HUES64 (cell line): Measurements from ENCODE around the gene ADAM30.
"Not testable (repeated sequence)": the region's sequence is repeated elsewhere in the genome, so short reads cannot be mapped to it uniquely, and the experiment has no call there.

Source experiments
- H3K27ac ChIP-seq: 2 replicates; pipeline ENCODE4 v1.7.0; 2013; ENCODE audit warnings: low read depth, low read length, inconsistent platforms
- H3K27me3 ChIP-seq: 2 replicates; pipeline ENCODE4 v1.6.1; 2013; ENCODE audit warnings: mild to moderate bottlenecking, low read length; ENCODE audit not compliant: insufficient read depth
- H3K36me3 ChIP-seq: 2 replicates; pipeline ENCODE4 v1.6.1; 2013; ENCODE audit warnings: mild to moderate bottlenecking, low read length; ENCODE audit not compliant: insufficient read depth
- H3K4me1 ChIP-seq: 2 replicates; pipeline ENCODE4 v1.6.1; 2013; ENCODE audit warnings: mild to moderate bottlenecking, low read length, moderate library complexity; ENCODE audit not compliant: insufficient read depth
- H3K4me3 ChIP-seq: 2 replicates; pipeline ENCODE4 v1.5.1; 2013; ENCODE audit warnings: mild to moderate bottlenecking, low read length, moderate library complexity
- H3K9ac ChIP-seq: 2 replicates; pipeline ENCODE4 v1.6.1; 2013; ENCODE audit warnings: mild to moderate bottlenecking, low read depth, low read length
- H3K9me3 ChIP-seq: 2 replicates; pipeline ENCODE4 v1.6.1; 2013; ENCODE audit warnings: low read depth, low read length; ENCODE audit not compliant: insufficient read depth
- WGBS: fragments of 150-250, 120-280 bp; methylation state at CpG from one replicate; pipeline ENCODE4 v1.1.7; 2013; ENCODE audit warnings: missing lambda C conversion rate; 5-methylcytosine and 5-hydroxymethylcytosine counted together

The ADAM30 gene

DNA sequence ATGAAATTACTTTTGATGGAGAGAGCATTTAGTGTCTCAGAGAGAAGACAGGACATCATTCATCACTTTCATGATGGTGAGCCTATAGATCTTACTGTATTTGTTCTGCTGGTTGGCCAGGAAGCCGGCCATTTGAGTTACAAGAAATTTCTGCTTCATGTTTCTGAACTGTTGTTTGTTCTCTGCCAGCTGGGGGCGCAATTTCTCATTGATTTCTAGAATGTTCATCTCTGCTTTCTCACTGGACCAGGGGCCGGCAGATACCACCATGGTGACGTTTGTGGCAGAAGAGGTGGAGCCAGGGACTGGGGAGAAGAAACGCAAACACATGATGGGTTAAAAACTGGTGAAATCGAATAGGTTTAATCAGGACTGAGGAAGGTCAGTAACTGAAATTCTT is 52.1 kb downstream of the ADAM30 start:
- not testable (repeated sequence) for H3K4me1 ChIP-seq, H3K4me3 ChIP-seq, H3K9ac ChIP-seq, H3K9me3 ChIP-seq, H3K27ac ChIP-seq, H3K27me3 ChIP-seq, H3K36me3 ChIP-seq
- 71% methylated on average over 6 of the region's 6 CpGs for WGBS
